ENCODE measurements around the gene PLPP6.
A peak's percentile ranks its signal among the peaks of the same experiment; 100 is the strongest.
"Not testable (repeated sequence)": the region's sequence is repeated elsewhere in the genome, so short reads cannot be mapped to it uniquely, and the experiment has no call there.

The PLPP6 gene

DNA sequence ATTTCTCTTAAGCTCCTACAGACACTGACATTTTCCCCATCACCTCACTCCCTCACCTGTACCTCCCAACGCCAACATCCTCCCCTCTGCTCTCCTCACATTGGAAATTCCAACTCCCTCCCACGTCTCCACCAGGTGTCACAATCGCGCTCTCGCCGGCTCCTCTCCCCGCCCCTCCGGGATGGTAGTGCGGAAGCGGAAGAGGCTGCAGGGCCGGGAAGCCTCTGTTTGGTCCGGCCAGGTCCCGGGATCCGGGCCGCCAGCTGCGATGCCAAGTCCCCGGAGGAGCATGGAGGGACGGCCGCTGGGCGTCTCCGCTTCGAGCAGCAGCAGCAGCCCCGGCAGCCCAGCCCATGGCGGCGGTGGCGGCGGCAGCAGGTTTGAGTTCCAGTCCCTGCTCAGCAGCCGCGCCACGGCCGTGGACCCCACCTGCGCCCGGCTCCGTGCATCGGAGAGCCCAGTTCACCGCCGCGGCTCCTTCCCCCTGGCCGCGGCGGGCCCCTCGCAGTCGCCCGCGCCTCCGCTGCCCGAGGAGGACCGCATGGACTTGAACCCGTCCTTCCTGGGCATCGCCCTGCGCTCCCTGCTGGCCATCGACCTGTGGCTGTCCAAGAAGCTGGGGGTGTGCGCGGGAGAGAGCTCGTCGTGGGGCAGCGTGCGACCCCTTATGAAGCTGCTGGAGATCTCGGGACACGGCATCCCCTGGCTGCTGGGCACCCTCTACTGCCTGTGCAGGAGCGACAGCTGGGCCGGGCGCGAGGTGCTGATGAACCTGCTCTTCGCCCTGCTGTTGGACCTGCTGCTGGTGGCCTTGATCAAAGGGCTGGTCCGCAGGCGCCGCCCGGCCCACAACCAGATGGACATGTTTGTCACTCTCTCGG is at the start of gene PLPP6:
TSS of gene PLPP6 (plus strand) at position 187 of the 881 bp plus-strand sequence. CDS start at position 269, 82 bp downstream.
- peak; percentile 69 for DNase-seq (ENCODE audit: low read depth)

DNA sequence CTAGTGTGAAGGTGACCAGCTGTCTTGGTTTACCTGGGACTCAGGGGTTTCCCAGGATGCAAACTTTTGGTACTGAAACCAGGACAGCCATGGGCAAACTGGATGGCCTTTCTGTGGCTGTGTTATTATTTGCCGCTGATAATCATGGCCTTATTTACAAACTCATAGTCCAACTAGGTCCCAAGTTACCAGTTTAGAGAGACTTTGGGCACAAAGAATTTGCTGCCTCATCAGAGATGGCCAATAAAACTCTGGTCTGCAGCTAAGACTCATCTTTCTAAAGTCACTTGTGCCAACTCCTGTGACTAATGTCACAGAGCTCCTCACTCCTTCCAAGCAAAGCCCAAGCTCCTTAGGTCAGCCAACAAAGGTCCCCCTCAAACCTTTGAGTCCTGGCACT is 47.5 kb upstream of the PLPP6 start:
- DNase-seq (ENCODE audit: low read depth) = no peak

DNA sequence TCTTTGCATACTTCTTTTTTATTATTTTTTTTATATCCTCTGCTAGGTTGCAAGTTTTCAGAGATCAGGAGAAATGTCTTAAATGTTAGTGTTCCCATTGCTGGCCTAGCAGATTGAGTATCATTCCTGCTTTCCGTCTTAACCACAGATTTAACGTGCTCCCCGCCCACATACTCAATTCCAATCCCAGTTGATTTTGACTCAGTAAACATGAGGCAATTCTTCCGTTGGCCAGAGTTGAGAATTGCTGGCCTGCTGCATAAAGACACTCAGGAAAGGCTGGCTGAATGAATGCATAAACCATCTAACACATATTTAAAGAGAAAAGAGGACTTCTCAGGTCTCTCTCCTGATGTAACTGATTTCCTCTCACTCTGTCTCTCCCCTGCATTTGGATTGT is 46.8 kb upstream of the PLPP6 start:
- DNase-seq (ENCODE audit: low read depth) = no peak

DNA sequence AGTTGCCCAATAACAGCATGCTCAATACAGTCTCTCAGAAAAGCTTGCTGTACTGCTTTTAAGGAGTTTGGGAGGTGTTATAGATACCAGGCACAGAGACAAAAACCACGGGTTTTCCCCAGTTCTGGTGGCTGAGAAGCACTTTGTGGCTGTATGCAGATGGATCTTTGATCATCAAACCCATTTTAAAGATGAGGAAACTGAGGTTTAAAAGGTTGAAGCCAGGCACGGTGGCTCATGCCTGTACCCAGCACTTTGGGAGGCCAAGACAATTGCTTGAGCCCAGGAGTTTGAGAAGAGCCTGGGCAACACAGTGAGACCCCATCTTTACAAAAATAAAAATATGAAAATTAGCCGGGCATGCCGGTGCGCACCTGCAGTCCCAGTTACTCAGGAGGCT is 46.3 kb upstream of the PLPP6 start:
- DNase-seq (ENCODE audit: low read depth) = no peak

DNA sequence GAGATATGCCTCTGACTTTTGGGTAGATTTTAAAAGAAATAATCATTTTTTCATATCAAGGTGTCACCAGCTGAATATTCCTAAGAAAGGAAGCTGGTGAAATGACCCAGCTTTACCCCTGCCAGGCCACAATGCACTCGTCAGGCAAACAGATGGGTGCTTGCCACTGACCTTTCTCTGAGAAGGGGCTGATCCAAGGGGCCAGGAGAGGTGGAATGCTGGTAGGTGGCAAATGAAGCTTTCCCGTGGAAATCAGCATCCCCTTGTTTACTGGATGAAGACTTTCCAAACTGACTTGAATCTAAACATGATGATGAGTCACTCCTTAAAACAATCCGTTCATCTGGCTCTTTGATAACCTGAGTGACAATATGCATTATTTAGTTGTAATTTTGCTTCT is 44.3 kb upstream of the PLPP6 start:
- no peak for DNase-seq (ENCODE audit: low read depth)

DNA sequence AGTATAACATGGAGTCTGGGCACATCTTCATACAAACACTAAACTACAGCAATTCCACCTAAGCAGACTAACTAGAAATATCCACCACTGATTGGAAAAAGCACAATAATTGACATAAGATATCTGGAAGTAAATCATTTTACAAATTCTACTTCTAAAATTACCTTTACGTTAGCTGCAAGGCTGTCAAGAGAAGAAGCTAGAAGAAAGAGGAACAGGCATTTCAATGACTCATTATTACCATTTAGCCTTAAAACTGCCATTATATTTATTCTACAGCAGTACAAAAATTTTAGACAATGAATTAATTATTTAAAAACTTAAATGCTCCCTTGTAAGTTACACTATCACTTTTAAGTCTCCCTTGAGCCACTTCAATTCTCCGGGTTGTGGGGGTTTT is 43.4 kb upstream of the PLPP6 start:
- DNase-seq (ENCODE audit: low read depth) = no peak

DNA sequence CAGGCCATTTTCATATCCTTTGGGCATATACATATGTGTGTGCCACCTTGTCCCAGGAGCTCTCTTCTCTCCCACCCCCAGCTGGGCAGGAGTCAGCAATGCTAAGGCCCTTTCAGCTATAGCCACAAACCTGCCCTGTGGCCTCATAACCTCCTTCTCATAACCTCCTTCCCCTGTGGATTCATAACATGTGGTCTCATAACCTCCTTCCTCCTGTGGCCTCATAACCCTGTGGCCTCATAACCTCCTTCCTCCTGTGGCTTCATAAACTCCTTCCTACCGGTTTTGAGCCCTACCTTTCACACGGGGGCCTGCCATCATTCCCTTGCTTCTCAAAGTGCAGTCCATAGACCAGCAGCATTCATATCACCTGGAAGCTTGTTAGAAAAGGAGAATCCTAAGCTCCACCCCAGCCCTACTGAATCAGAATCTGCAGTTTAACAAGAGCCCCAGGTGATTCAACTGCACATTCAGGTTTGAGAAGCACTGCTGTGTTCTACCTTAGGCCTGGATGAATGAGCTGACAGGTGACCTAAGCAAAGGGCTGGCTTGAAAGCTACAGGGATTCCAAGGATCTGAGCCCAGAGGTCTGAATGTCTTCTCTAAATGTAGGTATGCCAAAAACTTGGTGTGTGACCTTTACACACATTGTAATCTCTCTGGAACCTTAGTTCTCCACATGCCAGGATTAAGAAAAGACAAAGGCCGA is 41.9 kb upstream of the PLPP6 start:
- DNase-seq (ENCODE audit: low read depth) = no peak

DNA sequence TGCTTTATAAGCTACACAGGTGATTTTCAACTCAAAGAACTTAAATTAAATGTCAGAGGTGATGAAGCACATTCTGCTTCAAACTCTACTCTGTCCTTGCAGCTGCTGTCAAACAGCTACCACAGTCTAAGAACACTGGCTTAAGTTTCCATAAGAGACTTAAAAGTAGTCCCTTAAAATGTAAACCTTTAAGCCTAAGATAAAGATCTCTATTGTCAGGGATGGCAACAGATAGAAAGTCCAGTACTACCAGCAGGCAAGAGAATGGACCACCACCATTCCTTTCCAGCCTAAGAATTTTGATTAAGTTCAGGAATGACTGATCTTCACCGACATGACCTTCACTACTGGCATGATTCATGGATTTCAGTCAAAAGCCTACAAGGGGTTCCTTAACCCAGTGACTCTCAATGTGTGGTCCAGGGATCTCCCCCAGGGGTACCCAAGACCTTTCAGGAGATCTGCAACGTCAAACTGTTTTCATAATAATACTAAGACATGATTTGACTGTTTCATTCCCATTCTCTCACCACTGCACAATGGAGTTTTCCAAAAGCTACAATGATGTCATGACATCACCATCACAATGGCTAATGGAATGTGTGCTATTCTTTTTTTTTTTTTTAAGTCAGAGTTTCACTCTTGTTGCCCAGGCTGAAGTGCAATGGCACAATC is 41.1 kb upstream of the PLPP6 start:
- no peak for DNase-seq (ENCODE audit: low read depth)

DNA sequence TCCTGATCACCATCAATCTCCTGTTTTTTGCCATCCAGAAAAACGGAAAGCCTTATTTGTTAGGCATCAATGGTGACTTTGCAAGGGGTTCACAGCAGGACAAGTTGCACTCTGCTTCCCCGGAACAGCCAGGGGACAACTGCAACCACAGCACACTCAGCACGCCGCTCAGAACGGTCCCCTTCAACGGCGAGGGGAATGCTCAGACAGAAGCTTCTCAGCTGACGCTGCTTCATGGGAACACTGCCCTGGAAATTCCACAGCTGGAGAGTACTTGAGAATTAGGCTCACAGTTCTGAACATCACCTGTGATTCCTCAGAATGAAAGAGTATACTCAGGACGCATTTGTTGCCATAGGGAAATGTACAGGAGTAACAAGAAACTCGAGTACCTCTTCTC is 40.1 kb upstream of the PLPP6 start:
- no peak for DNase-seq (ENCODE audit: low read depth)

DNA sequence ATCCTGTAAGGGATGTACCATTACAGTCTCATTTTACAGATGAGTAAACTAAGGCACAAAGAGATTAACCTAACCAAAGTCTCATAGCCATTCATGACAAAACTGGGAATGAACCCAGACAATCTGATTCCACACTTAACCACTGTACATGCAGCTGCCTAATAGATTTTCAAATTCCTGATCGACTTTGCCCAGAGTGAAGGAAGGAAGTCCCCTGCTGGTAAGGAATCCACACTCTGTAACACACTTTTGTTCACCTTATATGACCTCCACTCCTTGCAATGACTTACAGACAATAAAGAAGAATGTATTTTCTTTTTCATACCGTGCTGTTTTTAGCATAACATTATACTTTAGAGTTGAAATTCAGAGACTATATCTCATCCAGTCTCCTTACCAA is 31.3 kb upstream of the PLPP6 start:
- DNase-seq (ENCODE audit: low read depth) = no peak

DNA sequence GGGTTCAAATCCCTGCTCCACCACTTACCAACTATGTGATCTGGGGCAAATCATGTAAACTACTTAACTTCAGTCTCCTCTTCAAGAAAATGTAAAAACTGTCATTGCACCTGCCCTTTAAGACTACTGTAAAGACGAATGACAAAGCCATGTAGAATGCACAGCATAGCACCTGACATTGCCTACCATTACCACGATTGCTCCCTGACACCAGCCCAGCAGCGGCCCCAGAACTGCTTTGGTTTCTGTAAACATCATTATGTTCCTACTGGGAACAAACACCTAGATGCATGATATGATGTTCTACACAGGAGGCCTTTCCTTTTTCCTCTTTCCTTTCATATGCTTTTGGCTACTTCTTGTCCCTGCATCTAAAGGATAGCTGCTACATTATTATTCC is 23.1 kb upstream of the PLPP6 start:
- no peak for DNase-seq (ENCODE audit: low read depth)

DNA sequence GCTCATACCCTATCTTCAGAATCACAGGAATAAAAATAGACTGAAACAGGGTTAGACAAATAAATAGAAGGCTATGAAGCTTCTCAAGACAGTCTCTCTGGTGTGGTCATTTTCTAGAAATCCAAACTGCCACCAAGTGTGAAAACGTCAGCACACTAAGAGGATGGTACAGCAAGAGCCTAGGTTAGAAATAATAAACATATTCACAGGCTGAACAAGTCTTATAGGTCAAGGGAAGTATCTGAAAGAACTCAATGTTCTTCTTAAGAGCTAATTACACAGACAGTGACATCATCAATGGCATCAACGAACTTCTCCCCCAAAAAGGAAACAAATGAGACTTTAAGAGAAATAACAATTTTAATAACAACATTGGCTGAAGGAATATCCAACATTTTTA is 22.7 kb upstream of the PLPP6 start:
- DNase-seq (ENCODE audit: low read depth) = no peak

DNA sequence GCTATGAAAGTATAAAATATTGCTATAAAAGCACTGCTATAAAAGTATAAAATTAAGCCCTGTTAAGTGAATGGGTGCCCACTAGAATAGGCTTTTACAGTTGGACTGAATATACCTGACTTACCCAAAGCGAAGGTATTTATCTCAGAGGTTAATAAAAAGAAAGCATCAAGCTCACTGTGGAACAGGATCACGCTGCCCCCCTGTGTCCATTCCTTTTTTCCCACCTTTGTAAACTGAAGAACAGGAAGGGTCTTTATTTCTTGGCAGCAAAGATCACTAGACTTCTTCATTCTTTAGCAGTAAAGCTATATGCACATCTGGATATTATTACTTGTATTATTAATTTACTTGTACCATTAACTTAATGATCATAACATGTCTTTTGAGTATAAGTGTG is 22.1 kb upstream of the PLPP6 start:
- peak; percentile 18 for DNase-seq (ENCODE audit: low read depth)

DNA sequence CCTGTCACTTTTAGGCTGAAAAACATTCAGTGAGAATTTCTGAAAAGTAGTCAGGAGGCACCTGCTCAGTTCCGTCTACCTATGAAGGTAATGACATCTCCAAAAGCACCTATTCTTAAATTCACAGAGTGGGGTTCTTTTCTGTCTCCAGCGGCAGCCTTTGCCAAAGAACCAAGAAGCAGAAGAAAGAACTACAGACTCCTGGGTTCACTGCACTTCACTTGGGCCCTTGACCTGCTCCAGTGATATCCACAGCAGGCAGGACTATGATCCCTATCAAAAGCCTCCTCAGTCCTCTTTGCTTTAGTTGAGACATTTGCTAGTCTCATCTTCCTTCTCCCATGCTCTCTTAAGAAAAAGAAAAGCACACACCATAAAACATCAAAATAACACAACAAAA is 19.7 kb upstream of the PLPP6 start:
- DNase-seq (ENCODE audit: low read depth) = no peak

DNA sequence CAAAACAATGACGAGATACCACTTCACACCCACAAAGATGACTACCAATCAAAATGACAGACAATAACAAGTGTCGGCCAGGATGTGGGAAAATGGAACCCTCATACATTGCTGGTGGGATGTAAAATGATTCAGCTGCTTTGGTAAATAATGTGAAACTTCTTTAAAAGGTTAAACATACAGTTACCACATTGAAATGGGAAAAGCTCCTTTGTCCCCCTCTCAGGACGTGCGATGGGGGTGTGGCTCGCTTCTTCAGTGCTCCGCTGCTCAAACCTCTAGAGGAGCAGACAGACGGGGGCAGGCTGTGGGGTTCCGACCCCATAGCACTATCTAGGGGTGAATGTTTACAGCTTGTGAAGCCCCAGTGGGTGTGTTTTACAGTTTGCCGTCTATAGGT is 8.0 kb upstream of the PLPP6 start:
- DNase-seq (ENCODE audit: low read depth) = no peak

DNA sequence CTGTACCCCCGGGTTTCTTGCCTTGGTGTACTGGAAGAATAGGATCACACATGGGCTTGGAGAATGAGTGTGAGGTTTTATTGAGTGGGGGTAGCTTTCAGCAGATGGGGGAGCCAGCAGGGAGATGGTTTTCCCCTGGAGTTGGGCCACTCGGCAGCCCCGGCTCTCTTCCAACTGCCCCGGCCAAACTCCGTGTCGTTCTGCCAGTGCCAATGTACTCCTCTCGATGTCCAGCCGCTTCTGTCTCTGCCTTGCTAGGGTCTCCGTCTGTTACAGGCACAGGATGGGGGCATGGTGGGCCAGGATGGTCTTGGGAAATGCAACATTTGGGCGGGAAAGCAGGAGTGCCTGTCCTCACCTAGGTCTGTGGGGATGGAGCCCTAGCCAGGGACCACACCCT is 7.6 kb upstream of the PLPP6 start:
- no peak for DNase-seq (ENCODE audit: low read depth)

DNA sequence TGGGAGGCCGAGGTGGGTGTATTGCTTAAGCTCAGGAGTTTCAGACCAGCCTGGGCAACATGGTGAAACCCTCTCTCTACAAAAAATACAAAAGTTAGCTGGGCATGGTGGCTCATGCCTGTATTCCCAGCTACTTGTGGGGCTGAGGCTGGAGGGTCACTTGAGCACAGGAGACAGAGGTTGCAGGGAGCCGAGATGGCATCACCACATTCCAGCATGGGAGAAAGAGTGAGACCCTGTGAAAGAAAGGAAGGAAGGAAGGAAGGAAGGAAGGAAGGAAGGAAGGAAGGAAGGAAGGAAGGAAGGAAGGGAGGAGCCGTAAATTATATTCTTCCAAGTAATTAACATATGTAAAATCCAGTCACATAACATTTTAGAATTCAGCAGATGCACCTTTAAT is 5.9 kb upstream of the PLPP6 start:
- not testable (repeated sequence) for DNase-seq (ENCODE audit: low read depth)

DNA sequence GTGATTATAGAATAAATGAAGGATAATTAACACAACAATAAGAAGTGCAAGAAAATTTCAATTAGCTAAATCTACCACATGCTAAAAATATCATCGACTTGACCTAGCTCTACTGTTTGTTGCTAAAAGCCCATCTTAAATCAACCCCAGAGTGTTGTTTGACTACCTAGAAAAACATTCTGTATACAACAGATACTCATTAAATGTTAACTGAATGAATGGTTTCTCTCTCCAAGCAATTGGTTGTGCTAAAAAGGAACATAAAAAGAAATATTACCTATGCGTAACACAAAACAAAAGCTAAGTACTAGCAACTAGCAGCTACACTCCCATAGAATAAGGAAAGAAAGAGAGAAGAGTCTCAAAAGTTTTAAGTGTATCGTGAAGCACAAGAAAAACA is 5.5 kb upstream of the PLPP6 start:
- no peak for DNase-seq (ENCODE audit: low read depth)

DNA sequence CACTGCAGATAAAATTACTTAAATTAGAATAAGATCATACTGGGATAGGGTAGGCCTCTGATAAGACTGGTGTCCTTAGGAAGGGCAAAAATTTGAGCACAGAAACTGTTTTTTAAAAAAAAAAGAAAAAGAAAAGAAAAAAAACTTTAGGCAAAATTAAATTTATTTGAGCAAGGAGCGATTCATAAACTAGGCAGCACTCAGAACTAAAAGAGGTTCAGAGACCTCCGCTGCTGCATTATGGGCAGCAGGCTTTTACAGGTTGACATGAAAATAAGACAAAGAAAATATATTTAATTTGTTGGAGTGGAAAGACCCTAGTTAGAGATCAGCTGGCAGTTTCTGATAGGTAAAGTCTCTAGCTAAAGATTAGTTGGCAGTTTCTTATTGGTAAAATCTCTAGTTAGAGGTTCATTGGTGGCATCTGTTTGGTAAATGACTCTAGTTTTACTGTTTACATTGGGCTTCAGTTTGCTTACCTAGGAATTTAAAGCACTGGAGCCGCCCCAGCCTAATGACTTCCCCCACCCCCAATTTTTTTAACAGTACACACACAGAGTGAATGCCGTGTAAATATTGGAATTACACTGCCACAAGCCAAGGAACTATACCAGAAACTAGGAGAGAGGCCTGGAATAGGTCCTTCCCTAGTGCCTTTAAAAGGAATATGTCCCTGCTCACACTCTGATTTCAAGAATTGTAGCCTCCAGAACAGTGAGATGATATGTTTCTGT is 4.5 kb upstream of the PLPP6 start:
- no peak for DNase-seq (ENCODE audit: low read depth)

DNA sequence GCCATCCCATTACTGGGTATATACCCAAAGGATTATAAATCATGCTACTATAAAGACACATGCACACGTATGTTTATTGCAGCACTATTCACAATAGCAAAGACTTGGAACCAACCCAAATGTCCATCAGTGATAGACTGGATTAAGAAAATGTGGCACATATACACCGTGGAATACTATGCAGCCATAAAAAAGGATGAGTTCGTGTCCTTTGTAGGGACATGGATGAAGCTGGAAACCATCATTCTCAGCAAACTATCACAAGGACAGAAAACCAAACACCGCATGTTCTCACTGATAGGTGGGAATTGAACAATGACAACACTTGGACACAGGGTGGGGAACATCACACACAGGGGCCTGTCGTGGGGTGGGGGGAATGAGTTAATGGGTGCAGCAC is 1.4 kb upstream of the PLPP6 start:
- DNase-seq (ENCODE audit: low read depth) = not testable (repeated sequence)

DNA sequence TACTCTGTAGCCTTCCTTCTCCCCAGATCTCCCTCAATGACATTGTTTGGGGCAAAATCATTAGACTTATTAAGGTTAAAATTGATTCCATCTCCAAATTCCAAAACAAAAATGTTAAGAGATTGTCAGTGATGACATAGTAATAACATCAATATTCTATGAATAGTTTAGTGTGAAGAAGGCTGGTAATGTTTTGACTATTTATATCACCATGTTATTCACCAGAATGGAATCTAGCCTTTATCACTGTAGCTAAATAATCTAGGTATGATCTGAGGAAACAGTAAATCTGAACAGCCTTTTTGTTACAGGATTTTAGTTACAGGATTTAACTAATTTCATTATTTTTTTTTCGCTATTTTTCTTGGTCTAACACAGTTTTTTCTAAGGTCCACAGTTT is 929 bp upstream of the PLPP6 start:
- no peak for DNase-seq (ENCODE audit: low read depth)

DNA sequence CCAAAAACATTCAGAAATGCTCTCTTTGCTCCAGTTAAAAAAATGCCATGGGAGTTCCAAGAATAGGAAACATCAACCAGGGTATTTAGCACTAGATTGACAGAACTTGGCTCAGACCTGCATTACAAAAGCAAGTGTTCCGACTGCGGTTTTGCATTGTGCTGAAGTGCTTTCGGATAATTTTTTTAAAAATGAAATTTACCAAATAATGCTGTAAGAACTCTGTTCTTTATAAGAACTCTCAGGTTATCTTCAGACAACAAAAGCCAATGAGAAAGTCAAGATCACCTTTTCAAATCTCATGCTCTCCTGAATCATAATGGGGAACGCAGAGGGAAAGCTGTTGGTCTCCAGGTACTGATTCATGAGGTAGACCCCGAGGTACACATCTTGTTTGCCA is 483 bp upstream of the PLPP6 start:
- DNase-seq (ENCODE audit: low read depth) = no peak

Data from activated T-cell treated with anti-CD3 and anti-CD28 coated beads for 24 hours (primary cell).